Peyer's patch (tissue), 4 donors: ENCODE measurements around the gene INPP4A.

Experiments
- CTCF ChIP-seq, 6 experiments: fragments of 450-650 bp in 4 of 6; fragments of 200-600 bp in 2 of 6; sonication (generic) in 1 of 6; IDR thresholded peaks; one replicate each; pipeline ENCODE4 v1.5.1; 2017 to 2019; ENCODE audit warnings: antibody characterized with exemption in 6 of 6, mild to moderate bottlenecking in 3 of 6, moderate library complexity in 1 of 6
- POLR2A ChIP-seq, 2 donors: fragments of 450-650 bp; IDR thresholded peaks; one replicate each; pipeline ENCODE4 v1.5.1; 2017; ENCODE audit warnings: antibody characterized with exemption in 2 of 2, mild to moderate bottlenecking in 2 of 2, moderate library complexity in 2 of 2

DNA sequence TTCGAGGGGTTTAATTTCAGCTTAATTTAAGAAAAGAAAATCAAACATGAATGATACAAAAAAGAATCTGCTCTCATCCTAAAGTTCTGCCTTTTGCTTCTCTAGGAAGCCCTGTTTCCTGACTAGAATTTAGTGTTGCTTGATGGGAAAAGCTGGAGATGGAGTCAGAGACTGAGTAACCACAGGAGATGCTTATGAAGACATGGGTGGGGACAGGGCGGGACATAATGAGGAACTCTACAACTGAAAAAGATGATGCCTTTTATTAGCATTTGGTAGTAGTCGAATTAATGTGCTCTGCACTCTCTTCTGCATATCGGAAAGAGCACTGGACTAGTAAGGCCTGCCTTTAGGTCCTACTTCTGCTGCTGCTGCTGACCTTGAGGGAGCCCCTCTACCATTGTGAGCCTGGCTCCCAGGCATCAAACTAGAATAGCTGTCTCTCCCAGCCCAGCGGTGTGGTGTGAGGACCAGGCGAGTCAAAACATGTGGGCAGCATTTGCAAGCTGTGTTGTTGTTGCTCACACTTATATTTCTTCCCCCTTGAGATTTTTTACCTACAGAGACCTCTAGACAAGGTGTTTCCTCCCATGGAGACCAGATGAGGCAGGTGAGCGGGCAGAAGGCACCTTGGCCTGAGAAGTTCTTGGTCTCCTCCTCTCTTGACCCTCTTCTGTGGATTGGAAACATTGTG lies 61.5 kb downstream of the INPP4A start:
- TF ChIP-seq POLR2A (IDR thresholded peaks at IDR 0.05) (no peak), CTCF (IDR thresholded peaks at IDR 0.05) (no peak)
